SK-N-SH (cell line): ENCODE data around the gene CKS1B. TPM values are rescaled to one million over a fixed set of nuclear protein-coding genes. Genes with fewer than 3 reads are reported as not detected.

Source experiments
- CTCF ChIA-PET: fragments of 300-600, 350-600 bp; formaldehyde crosslinking; extraction: SDS; loops from one replicate; lab custom pipeline; 2021; lab: Yijun Ruan, JAX
- POLR2A ChIA-PET: fragments of 350-600 bp; sonication (Branson Sonifier 250); formaldehyde crosslinking; extraction: SDS; loops from one replicate; lab custom pipeline; 2020; ENCODE audit warnings: antibody characterized with exemption, inconsistent platforms; lab: Yijun Ruan, JAX
- DNase-seq: peaks from one replicate; pipeline ENCODE4 v3.0.0; 2012
- H2AFZ ChIP-seq: fragments of 200-600 bp; sonication (generic); 2 replicates; pipeline ENCODE4 v1.8.1; 2016; ENCODE audit warnings: antibody characterized with exemption, mild to moderate bottlenecking, low read depth
- H3F3A ChIP-seq: fragments of 200-600 bp; sonication (generic); replicated peaks from 2 replicates; pipeline ENCODE3; 2016; ENCODE audit warnings: antibody characterized with exemption, mild to moderate bottlenecking; ENCODE audit not compliant: insufficient read depth
- H3K27ac ChIP-seq, 2 experiments: fragments of 200-500 bp in 1 of 2; fragments of 200-600 bp in 1 of 2; sonication (Bioruptor generic) in 1 of 2; sonication (generic), shearing (Covaris generic) in 1 of 2; 2 replicates each; pipeline versions ENCODE4 v1.5.1 to v1.6.1; 2014 to 2016; ENCODE audit warnings: low read depth in 2 of 2, inconsistent platforms in 1 of 2, low read length in 1 of 2, mild to moderate bottlenecking in 1 of 2, mixed read lengths in 1 of 2
- H3K27me3 ChIP-seq: fragments of 200-600 bp; sonication (generic), shearing (Covaris generic); 2 replicates; pipeline ENCODE4 v1.6.1; 2016; ENCODE audit warnings: mixed run types; ENCODE audit not compliant: insufficient read depth
- H3K36me3 ChIP-seq, 2 experiments: fragments of 200-500 bp in 1 of 2; fragments of 200-600 bp in 1 of 2; sonication (Bioruptor generic) in 1 of 2; sonication (generic) in 1 of 2; replicated peaks in 1 of 2; 2 replicates each; pipeline versions ENCODE3 to v1.5.1; 2014 to 2016; ENCODE audit warnings: low read length in 1 of 2, mild to moderate bottlenecking in 1 of 2; ENCODE audit not compliant: insufficient read depth in 2 of 2, control insufficient read depth in 1 of 2
- H3K4me1 ChIP-seq, 2 experiments: fragments of 200-500 bp in 1 of 2; fragments of 200-600 bp in 1 of 2; sonication (Bioruptor generic) in 1 of 2; sonication (generic), shearing (Covaris generic) in 1 of 2; 2 replicates each; pipeline versions ENCODE4 v1.5.1 to v1.6.1; 2014 to 2016; ENCODE audit warnings: low read depth in 1 of 2, low read length in 1 of 2, mixed run types in 1 of 2; ENCODE audit not compliant: insufficient read depth in 2 of 2, control insufficient read depth in 1 of 2
- H3K4me2 ChIP-seq: fragments of 200-600 bp; sonication (generic), shearing (Covaris generic); 2 replicates; pipeline ENCODE4 v1.6.1; 2017; ENCODE audit warnings: mixed run types
- H3K4me3 ChIP-seq, 2 experiments: fragments of 200-500 bp in 1 of 2; fragments of 200-600 bp in 1 of 2; sonication (Bioruptor generic) in 1 of 2; sonication (generic), shearing (Covaris generic) in 1 of 2; 2 replicates each; pipeline versions ENCODE4 v1.5.1 to v1.8.1; 2014 to 2016; ENCODE audit warnings: low read depth in 2 of 2, inconsistent platforms in 1 of 2, low read length in 1 of 2, mild to moderate bottlenecking in 1 of 2, mixed read lengths in 1 of 2, moderate library complexity in 1 of 2
- H3K79me2 ChIP-seq: fragments of 200-600 bp; sonication (generic); 2 replicates; pipeline ENCODE4 v1.8.1; 2017; ENCODE audit warnings: mild to moderate bottlenecking; ENCODE audit not compliant: insufficient read depth
- H3K9ac ChIP-seq: fragments of 200-600 bp; sonication (generic); 2 replicates; pipeline ENCODE4 v1.6.1; 2017; ENCODE audit warnings: mixed run types
- H3K9me2 ChIP-seq: fragments of 200-600 bp; sonication (generic); 2 replicates; pipeline ENCODE4 v1.6.1; 2017; ENCODE audit warnings: mixed run types
- H3K9me3 ChIP-seq: fragments of 200-600 bp; sonication (generic); 2 replicates; pipeline ENCODE4 v1.6.1; 2017; ENCODE audit warnings: mixed run types, mild to moderate bottlenecking, moderate library complexity
- H4K20me1 ChIP-seq: fragments of 200-600 bp; sonication (generic); 2 replicates; pipeline ENCODE4 v1.6.1; 2017; ENCODE audit warnings: mild to moderate bottlenecking, mixed run types; ENCODE audit not compliant: insufficient read depth
- CHD2 ChIP-seq: fragments of 150-350 bp; IDR thresholded peaks from 2 replicates; pipeline ENCODE4 v1.6.1; 2018; ENCODE audit warnings: low read length; ENCODE audit not compliant: partially characterized antibody
- CTCF ChIP-seq: fragments of 200-600 bp; sonication (generic); IDR thresholded peaks from 2 replicates; pipeline ENCODE4 v1.6.1; 2017; ENCODE audit warnings: antibody characterized with exemption, mild to moderate bottlenecking, moderate library complexity
- ELF1 ChIP-seq: IDR thresholded peaks from 2 replicates; pipeline ENCODE4 v1.4.0; 2012
- FOSL2 ChIP-seq: IDR thresholded peaks from 2 replicates; pipeline ENCODE4 v1.4.0; 2012; ENCODE audit warnings: low read depth, mild to moderate bottlenecking, moderate library complexity, borderline replicate concordance
- FOXJ3 ChIP-seq: sonication (generic); formaldehyde crosslinking; IDR thresholded peaks from 2 replicates; pipeline ENCODE4 v1.5.1; 2020; ENCODE audit warnings: mild to moderate bottlenecking, missing genetic modification reagents
- GABPA ChIP-seq: IDR thresholded peaks from 2 replicates; pipeline ENCODE4 v1.4.0; 2012; ENCODE audit warnings: low read depth, mild to moderate bottlenecking
- GATA2 ChIP-seq: sonication (generic); formaldehyde crosslinking; IDR thresholded peaks from 2 replicates; pipeline ENCODE4 v1.5.0; 2020; ENCODE audit warnings: mild to moderate bottlenecking, missing genetic modification reagents
- MEF2A ChIP-seq: IDR thresholded peaks from 2 replicates; pipeline ENCODE4 v1.4.0; 2012; ENCODE audit warnings: low read depth, borderline replicate concordance
- MXI1 ChIP-seq: IDR thresholded peaks from 2 replicates; pipeline ENCODE4 v1.6.1; 2012; ENCODE audit warnings: mild to moderate bottlenecking, low read depth, low read length, improper control_type of control experiment
- NFIC ChIP-seq: IDR thresholded peaks from 2 replicates; pipeline ENCODE4 v1.4.0; 2012; ENCODE audit warnings: borderline replicate concordance
- NRF1 ChIP-seq: IDR thresholded peaks from 2 replicates; pipeline ENCODE4 v1.6.1; 2012; ENCODE audit warnings: low read depth, mild to moderate bottlenecking, low read length
- POLR2AphosphoS5 ChIP-seq: IDR thresholded peaks from 2 replicates; pipeline ENCODE4 v1.6.1; 2012; ENCODE audit warnings: low read depth, low read length
- RAD21 ChIP-seq: IDR thresholded peaks from 2 replicates; pipeline ENCODE4 v1.6.1; 2012; ENCODE audit warnings: mild to moderate bottlenecking, low read length
- RFX5 ChIP-seq: IDR thresholded peaks from 2 replicates; pipeline ENCODE4 v1.6.1; 2012; ENCODE audit warnings: mild to moderate bottlenecking, improper control_type of control experiment, low read length
- RXRA ChIP-seq: IDR thresholded peaks from 2 replicates; pipeline ENCODE4 v1.4.0; 2012; ENCODE audit warnings: low read depth, mild to moderate bottlenecking, borderline replicate concordance
- SMC3 ChIP-seq: IDR thresholded peaks from 2 replicates; pipeline ENCODE4 v1.6.1; 2012; ENCODE audit warnings: low read depth, low read length, improper control_type of control experiment
- TCF12 ChIP-seq: IDR thresholded peaks from 2 replicates; pipeline ENCODE4 v1.4.0; 2012
- TEAD4 ChIP-seq: IDR thresholded peaks from 2 replicates; pipeline ENCODE4 v1.4.0; 2012; ENCODE audit warnings: mild to moderate bottlenecking, borderline replicate concordance; ENCODE audit not compliant: insufficient read depth
- USF1 ChIP-seq: IDR thresholded peaks from 2 replicates; pipeline ENCODE4 v1.4.0; 2012; ENCODE audit warnings: low read depth, borderline replicate concordance
- YY1 ChIP-seq: IDR thresholded peaks from 2 replicates; pipeline ENCODE4 v1.4.0; 2012; ENCODE audit warnings: low read depth, mild to moderate bottlenecking
- WGBS: methylation state at CpG from one replicate; pipeline ENCODE4 v1.1.6; 2017; ENCODE audit warnings: low lambda C conversion rate; 5-methylcytosine and 5-hydroxymethylcytosine counted together
- polyA plus RNA-seq, 3 experiments: library from polyadenylated mRNA; depleted of rRNA; stranded (reverse); fragments of >200 nt; gene quantifications; 2 replicates each; pipeline ENCODE4 v1.2.3, GENCODE V29; 2012

CKS1B gene
- polyA plus RNA-seq, 1 of the 3 experiments (the other 2 are of a cell fraction) = 308 TPM

- 90% methylated on average over 13 of the region's 16 CpGs for WGBS
- Histone ChIP-seq H3K9me3 (no peaks in the 10 kb centered on the region), H3K9me2 (no peaks in the 10 kb centered on the region), H3K9ac (no peak overlapping the region), H3K36me3 (peaks cover 0 to 5% of the 10 kb centered on the region in 2 experiments), H3K27me3 (no peaks in the 10 kb centered on the region), H3K4me3 (no peak overlapping the region), H3K4me1 (peaks cover 10 to 28% of the 10 kb centered on the region in 2 experiments), H3K4me2 (no peak overlapping the region), H3K27ac (no peak overlapping the region), H2AFZ (no peak overlapping the region), H3K79me2 (peaks cover 27% of the 10 kb centered on the region), H4K20me1 (peaks cover 3% of the 10 kb centered on the region; the same call in 1 of the 2 replicates), H3F3A (peaks cover 8% of the 10 kb centered on the region)
- ChIA-PET CTCF (interaction anchor here (1.1 to 4.4 kb wide), 6 partner anchors 8 to 83 kb away, joined by 3 to 37 read pairs (median 6); partner anchors contain the start of gene ADAM15), POLR2A (no interaction called here)
- TF ChIP-seq FOXJ3 (CRISPR knock-in tag) (no peak), NRF1 (no peak), GATA2 (CRISPR knock-in tag) (no peak), RAD21 (no peak), NFIC (no peak), YY1 (no peak), TCF12 (no peak), POLR2AphosphoS5 (no peak), MEF2A (no peak), RXRA (no peak), CTCF (no peak), ELF1 (no peak), MXI1 (no peak), GABPA (no peak), RFX5 (no peak), FOSL2 (no peak), CHD2 (no peak), SMC3 (no peak), TEAD4 (no peak), USF1 (no peak)
- no peak for DNase-seq
Measured at GRCh38 chr1:155008015-155008941, 33.8 kb downstream of the CKS1B start.
